Esophagus (tissue), 2 donors: ENCODE data around the gene NXT1. TPM values are rescaled to one million over a fixed set of nuclear protein-coding genes. Genes with fewer than 3 reads are reported as not detected.

Experiments
- H3K27ac ChIP-seq, 2 donors: one replicate each; pipeline ENCODE4 v1.5.1; 2013; ENCODE audit warnings: low read depth in 2 of 2, mild to moderate bottlenecking in 2 of 2, inconsistent platforms in 1 of 2, low read length in 1 of 2, moderate library complexity in 1 of 2
- H3K27me3 ChIP-seq, 2 donors: one replicate each; pipeline ENCODE4 v1.6.1; 2013; ENCODE audit warnings: low read length in 2 of 2, control low read depth in 1 of 2, mild to moderate bottlenecking in 1 of 2; ENCODE audit not compliant: insufficient read depth in 2 of 2, control insufficient read depth in 1 of 2
- H3K36me3 ChIP-seq, 2 donors: one replicate each; pipeline ENCODE4 v1.6.1; 2013; ENCODE audit warnings: low read length in 1 of 2; ENCODE audit not compliant: control insufficient read depth in 2 of 2, insufficient read depth in 2 of 2
- H3K4me1 ChIP-seq, 2 donors: one replicate each; pipeline ENCODE4 v1.6.1; 2013; ENCODE audit warnings: low read length in 1 of 2; ENCODE audit not compliant: control insufficient read depth in 2 of 2, insufficient read depth in 2 of 2
- H3K4me3 ChIP-seq, 2 donors: one replicate each; pipeline ENCODE4 v1.5.1; 2013; ENCODE audit warnings: low read length in 2 of 2, mild to moderate bottlenecking in 2 of 2, low read depth in 1 of 2, moderate library complexity in 1 of 2
- H3K9me3 ChIP-seq, 2 donors: one replicate each; pipeline ENCODE4 v1.6.1; 2013; ENCODE audit warnings: mild to moderate bottlenecking in 2 of 2, low read depth in 1 of 2, low read length in 1 of 2, moderate library complexity in 1 of 2; ENCODE audit not compliant: control insufficient read depth in 2 of 2, insufficient read depth in 1 of 2
- WGBS, 2 donors: extraction: QIAGEN DNeasy Blood & Tissue Kit; methylation state at CpG; one replicate each; pipeline ENCODE4 v1.1.7; 2013; 5-methylcytosine and 5-hydroxymethylcytosine counted together
- polyA plus RNA-seq, 2 donors: library from polyadenylated mRNA; stranded (reverse); fragments of 200-250 nt; gene quantifications; one replicate each; pipeline ENCODE4 v1.2.3, GENCODE V29; 2013
- donor health status: healthy with polysubstance abuse.
- donor health status: Bipolar disorder and iron deficiency.

Gene NXT1
- polyA plus RNA-seq, 2 donors = 12.9 to 22.1 TPM

DNA sequence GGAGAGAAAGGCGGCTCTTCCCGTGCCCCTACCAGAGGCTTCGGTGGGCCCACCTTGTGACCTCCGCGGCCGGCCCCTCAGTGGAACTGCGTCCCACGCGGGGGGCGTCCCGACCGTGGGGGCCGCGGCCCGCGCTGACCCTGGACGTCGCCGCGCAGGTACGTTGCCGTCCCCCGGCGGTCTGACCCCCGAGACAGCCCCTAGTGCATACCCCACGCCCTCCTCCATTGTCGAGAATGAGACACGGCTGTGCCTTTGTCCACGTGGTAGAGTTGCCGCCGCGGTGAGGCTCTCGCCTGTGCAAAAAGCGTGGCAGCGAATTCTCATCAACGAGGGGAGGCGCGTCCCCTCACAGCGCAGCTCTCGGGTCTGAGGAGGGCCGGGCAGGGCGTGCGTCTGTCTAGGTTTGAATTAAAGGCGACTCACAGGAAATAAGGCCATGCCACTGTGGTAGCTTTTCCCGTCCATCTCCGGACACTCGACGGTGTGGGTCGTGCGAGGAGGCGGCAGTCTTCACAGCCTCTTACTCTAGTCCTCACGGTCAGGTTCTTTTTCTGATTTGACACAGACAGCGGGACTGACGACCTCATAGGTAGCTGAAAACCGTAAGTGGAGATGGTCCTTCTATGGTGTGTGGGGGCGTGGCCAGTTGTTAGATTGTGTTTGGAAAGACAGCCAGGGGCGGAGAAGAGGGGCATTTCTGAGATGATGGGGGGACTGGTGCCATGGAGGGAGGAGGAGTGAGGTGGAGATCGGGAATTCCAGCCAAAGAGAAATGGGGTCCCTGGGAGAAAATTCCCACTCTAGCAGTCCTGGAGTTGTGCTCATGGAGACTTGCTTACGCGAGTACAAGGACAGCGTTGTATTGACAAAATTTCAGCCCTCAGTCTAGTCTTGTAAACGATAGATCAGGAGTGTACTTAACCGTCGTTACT, 580 bp downstream of the NXT1 start:
- 1 to 2% methylated on average over 59 to 64 of the region's 64 CpGs for WGBS, 2 donors
- H3K27ac ChIP-seq = peak overlapping the region; percentile 84 to 95

DNA sequence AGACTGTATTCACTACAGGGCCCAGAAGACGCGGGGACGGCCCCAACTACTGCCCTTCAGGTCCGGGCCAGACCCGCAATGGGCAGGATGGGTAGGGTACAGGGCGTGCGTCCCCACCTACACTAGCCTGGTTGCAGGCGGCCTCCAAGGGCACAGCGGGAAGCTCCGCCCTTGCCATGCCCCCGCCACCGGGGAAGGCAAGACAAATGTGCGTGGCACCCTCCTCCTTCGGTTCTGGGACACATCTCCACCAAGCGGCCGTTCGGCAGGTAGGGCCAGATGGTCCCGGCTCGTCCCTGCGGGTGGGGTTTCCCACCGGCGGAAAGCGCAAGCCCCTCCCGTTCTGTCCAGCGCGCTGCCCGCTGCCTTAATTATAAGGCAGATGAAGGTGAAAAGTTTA, 5.6 kb downstream of the NXT1 start:
- no peak overlapping the region for H3K4me3 ChIP-seq
- H3K4me1 ChIP-seq = no peaks in the 10 kb centered on the region
- 76 to 82% methylated on average over 27 of the region's 27 CpGs for WGBS, 2 donors
- no peaks in the 10 kb centered on the region for H3K27me3 ChIP-seq
- peaks cover 3 to 9% of the 10 kb centered on the region in 2 donors for H3K36me3 ChIP-seq
- H3K9me3 ChIP-seq = no peaks in the 10 kb centered on the region
- H3K27ac ChIP-seq = no peak overlapping the region

More for the DNA sequence above, 580 bp downstream of the NXT1 start:
- no peaks in the 10 kb centered on the region for H3K27me3 ChIP-seq
- peaks cover 3 to 9% of the 10 kb centered on the region in 2 donors for H3K36me3 ChIP-seq
- H3K4me3 ChIP-seq = peak overlapping the region; percentile 79 to 90
- no peaks in the 10 kb centered on the region for H3K9me3 ChIP-seq
- H3K4me1 ChIP-seq = peaks cover 0 to under 1% of the 10 kb centered on the region in 2 donors

DNA sequence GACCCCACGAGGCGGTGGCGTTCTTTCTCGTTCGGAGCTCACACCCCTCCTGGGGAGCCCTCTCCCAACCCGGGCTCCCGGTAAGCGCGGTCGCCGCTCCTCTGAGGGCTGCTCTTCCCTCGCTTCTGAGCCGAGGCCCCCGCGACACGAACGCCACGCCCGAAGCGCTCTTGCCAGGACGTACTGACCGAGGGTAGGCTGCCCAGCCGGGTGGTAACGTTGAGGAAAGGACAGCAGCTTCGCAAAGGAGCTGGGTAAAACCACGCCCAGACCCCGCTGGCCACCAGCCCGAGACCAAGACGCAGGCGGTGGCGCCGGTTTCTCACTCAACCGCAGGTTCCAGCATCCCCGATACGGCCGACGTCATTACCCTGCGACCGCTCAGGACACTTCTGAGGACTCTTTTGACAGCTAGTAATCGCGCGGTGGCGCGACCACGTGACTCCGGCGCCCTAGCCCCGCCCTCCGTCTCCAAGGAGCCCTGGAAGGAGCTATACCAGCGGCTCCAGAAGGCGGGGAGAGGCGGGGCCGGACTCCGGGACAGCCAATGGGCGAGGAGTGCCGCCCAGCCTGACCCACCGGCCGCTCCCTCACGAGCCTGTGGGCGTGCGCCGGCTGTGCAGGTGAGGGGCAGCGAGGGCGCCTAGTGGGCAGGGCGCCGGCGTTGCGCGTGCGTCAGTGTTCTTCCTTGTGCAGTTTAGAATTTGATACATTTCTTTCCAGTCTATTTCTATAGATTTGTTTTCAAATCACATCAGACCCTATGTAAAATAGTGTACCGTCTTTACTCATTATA, 7.4 kb downstream of the NXT1 start:
- H3K4me1 ChIP-seq = peaks cover 0 to 2% of the 10 kb centered on the region in 2 donors
- peak overlapping the region; percentile 97 to 100 for H3K27ac ChIP-seq
- peaks cover 3 to 9% of the 10 kb centered on the region in 2 donors for H3K36me3 ChIP-seq
- no peaks in the 10 kb centered on the region for H3K9me3 ChIP-seq
- 0 to 1% methylated on average over 71 of the region's 71 CpGs for WGBS, 2 donors
- peak overlapping the region; percentile 72 to 75 for H3K4me3 ChIP-seq
- no peaks in the 10 kb centered on the region for H3K27me3 ChIP-seq

DNA sequence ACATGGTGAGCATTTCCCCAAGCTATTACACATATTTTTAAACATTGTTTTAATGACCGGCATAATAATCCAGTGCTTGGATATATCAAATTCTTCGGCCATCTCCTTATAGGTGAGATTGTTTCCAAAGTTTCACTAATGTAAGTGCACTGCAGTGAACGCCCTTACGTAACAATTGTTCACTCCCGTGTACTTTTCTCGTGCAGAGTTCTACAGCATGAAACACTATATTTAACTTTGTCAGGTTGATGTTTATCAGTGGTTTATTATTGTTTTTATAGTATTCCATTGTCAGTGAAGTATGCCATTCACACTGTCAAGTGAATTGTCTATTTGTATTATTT, 7.9 kb downstream of the NXT1 start:
- peak overlapping the region in 1 of 2 donors; percentile 75 for H3K4me3 ChIP-seq
- H3K27ac ChIP-seq = peak overlapping the region; percentile 97 to 100

DNA sequence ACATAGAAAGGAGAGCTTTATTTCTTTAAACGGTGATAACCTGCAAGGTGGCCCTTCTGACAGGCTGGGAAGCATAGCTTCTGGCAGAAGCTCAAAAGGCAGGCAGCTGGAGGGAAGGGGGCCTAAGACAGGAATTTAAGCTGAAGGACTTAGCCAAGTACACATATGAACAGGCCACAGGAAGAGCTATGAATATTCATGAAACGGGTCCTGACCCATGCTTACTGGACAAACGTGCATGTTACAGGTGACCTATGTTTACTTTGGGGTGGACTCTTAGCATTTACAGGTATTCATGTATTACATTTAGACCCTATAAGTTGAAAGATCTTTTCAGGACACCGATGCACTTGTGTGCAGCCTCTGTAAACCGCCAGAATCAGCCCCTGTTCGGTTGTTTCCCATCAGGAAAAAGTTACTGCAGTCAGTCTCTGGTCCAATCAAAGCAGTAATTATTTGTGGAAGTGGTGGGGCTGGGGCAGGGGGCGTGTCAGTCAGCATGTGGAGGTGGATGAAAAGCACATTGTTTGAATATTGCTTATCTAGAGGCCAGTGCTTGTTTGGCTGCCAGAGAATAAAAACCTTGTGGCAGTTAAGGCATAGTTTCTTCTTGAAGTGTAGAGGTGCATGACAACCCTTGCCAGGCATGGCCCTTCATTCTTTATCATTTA, 8.5 kb downstream of the NXT1 start:
- Histone ChIP-seq H3K27ac (no peak overlapping the region), H3K9me3 (no peaks in the 10 kb centered on the region), H3K36me3 (peaks cover 3 to 6% of the 10 kb centered on the region in 2 donors), H3K4me1 (peaks cover 0 to 5% of the 10 kb centered on the region in 2 donors), H3K4me3 (no peak overlapping the region), H3K27me3 (no peaks in the 10 kb centered on the region)
- 49 to 63% methylated on average over 7 of the region's 7 CpGs for WGBS, 2 donors

More for the DNA sequence above, 7.9 kb downstream of the NXT1 start:
- peaks cover 3 to 9% of the 10 kb centered on the region in 2 donors for H3K36me3 ChIP-seq
- peaks cover 0 to 5% of the 10 kb centered on the region in 2 donors for H3K4me1 ChIP-seq
- no peaks in the 10 kb centered on the region for H3K9me3 ChIP-seq
- H3K27me3 ChIP-seq = no peaks in the 10 kb centered on the region
- 15 to 20% methylated on average over 6 of the region's 6 CpGs for WGBS, 2 donors

DNA sequence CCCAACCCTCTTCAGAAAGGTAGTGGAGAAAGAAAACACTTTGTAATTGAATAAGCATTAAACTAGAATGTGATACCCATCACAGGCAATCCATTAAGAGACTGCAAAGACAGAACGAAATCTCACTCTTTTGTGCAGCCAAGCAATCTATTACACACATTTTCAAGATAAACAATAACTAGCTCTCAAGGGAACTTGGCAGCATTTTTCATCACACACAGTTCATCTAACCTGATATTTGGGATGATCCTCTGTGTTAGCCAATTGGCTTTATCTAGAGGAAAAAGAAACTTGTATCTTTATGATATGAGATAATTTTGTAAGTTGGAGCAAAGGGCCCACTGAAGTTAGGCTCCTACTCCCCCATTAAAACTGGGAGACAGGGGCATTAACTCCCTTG, 9.9 kb downstream of the NXT1 start:
- Histone ChIP-seq H3K4me3 (no peak overlapping the region), H3K9me3 (no peaks in the 10 kb centered on the region), H3K27ac (no peak overlapping the region), H3K36me3 (peaks cover 0 to 9% of the 10 kb centered on the region in 2 donors), H3K27me3 (no peaks in the 10 kb centered on the region), H3K4me1 (peaks cover 0 to 8% of the 10 kb centered on the region in 2 donors)
- WGBS, 2 donors = 41 to 66% methylated on average over 1 of the region's 1 CpG

DNA sequence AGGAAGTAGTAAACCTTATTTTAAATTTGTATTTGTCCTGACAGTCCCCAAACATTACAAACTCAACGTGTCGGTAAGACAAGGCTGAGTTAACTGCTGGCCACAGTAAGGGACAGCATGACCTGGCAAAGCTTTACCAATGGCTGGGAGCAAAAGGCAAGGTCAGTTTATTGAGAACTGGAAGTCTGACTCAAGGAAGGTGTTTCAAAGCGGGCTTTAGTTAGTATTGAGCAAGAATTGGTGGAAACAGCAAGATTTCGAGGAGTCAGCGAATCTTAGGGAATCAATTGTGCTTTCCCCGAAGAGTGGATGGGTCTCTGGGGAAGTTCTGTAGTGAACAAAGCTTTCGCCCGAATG, 10.5 kb downstream of the NXT1 start:
- 4 to 6% methylated on average over 8 of the region's 8 CpGs for WGBS, 2 donors
- peaks cover 0 to 8% of the 10 kb centered on the region in 2 donors for H3K4me1 ChIP-seq
- peak overlapping the region; percentile 56 to 88 for H3K4me3 ChIP-seq
- peaks cover 0 to 12% of the 10 kb centered on the region in 2 donors for H3K36me3 ChIP-seq
- no peaks in the 10 kb centered on the region for H3K9me3 ChIP-seq
- H3K27ac ChIP-seq = peak overlapping the region; percentile 94 to 98
- H3K27me3 ChIP-seq = no peaks in the 10 kb centered on the region

DNA sequence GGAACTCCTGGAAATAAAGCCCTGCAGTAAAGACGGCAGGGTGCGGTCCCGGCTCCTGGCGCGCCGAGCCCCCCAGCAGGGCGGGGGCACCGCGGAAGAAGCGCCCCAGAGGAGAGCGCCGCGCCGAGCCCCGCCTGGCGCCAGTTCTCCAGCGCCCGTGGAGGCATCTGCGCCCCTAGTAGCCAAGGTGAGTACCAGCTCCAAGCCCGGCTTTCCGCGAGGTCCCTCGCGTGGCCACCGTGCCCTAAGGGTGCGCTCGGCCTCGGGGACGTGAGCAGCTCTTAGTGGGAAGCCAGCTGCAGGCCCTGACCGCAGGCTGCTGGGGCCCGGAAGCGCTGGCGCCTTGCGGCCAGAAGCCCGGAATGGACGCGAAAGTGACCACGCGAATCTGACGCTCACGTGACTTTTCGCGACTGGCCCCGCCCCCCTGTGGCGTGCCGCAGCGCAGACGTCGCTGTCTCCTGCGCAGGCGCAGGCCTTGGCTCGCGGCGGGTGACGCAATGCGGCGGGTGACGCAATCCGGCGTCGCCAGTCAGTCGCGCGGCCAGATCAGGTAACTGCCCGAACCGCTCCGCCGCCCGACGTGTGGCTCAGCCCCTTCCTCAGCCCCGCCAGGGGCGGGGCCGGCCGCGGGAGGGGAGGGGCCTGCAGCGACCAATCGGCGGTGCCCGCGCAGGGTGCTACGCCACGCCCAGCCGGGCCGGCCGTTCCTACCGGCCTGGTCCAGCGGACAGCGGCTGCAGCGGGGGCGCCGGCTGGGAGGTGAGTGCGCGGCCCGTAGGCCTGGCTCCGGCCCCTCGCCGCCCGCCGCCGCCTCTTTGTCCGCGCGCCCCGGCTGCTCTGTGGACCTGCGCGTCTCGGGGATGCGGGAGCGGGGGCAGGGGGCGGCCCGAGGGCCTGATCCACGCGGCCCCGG, 11.1 kb downstream of the NXT1 start, which contains the start of gene GZF1:
GZF1 (plus strand) TSS at position 707 of the 916 bp plus-strand sequence. CDS start 2,202 bp downstream, outside the sequence.
- H3K4me3 ChIP-seq = peak within 1 kb of the TSS; percentile 70 to 88
- H3K27me3 ChIP-seq = no peaks in the 10 kb centered on the region
- H3K27ac ChIP-seq = peak within 1 kb of the TSS; percentile 94 to 98
- 0 to 1% methylated on average over 108 to 114 of the region's 114 CpGs for WGBS, 2 donors
- no peaks in the 10 kb centered on the region for H3K9me3 ChIP-seq
- H3K4me1 ChIP-seq = peaks cover 0 to 8% of the 10 kb centered on the region in 2 donors
- peaks cover 0 to 12% of the 10 kb centered on the region in 2 donors for H3K36me3 ChIP-seq
